GM21786 (cell line): ENCODE results near the gene PRKCG.
"Not testable (repeated sequence)": the region's sequence is repeated elsewhere in the genome, so short reads cannot be mapped to it uniquely, and the experiment has no call there.

Experiments
- ATAC-seq: cut with Tn5 transposase; IDR thresholded peaks from one replicate; pipeline ENCODE4 v1.9.1; 2021; ENCODE audit not compliant: unreplicated experiment

The PRKCG gene

DNA sequence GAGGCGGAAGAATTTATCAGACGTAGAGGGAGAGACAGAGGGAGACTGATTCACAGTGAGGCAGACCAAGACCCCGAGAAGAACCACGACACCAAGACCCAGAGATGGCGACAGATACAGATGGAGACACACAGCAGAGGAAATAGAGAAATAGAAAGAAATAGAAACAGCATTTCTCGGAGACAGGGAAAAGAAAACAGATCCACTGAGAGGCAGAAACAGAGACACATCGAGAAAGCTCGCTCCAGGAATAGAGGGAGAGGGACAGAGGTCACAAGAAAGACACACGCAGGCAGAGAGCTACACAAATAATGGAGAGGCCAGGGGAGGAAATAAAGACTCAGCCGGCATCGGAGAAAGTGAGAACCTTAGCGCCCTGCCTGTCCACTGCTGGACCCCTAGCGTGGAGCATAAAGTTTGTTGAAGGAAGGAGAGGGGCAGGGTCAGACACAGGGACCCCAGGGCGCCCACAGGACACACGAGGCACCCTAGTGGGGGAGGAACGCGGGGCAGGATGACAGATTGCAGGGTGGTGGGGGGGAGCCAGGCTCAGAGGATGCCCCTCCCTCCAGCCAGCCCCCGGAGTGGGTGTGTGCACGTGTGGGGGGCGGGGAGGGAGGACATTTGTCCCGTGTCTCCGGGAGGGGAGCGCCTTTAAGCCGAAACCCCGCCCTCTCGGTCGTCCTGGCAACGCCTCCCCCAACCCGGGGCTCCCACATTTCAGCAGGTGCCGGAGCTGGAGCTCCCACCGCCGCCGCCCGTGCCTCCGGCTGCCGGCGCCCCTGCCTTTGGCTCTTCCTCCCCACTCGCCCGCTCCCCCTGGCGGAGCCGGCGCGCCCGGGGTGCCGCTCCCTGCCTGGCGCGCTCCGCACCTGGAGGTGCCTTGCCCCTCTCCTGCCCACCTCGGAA lies at the start of gene PRKCG:
TSS of gene PRKCG (plus strand) at position 716 of the 909 bp plus-strand sequence. CDS start 298 bp downstream, outside the sequence.
- no peak for ATAC-seq

DNA sequence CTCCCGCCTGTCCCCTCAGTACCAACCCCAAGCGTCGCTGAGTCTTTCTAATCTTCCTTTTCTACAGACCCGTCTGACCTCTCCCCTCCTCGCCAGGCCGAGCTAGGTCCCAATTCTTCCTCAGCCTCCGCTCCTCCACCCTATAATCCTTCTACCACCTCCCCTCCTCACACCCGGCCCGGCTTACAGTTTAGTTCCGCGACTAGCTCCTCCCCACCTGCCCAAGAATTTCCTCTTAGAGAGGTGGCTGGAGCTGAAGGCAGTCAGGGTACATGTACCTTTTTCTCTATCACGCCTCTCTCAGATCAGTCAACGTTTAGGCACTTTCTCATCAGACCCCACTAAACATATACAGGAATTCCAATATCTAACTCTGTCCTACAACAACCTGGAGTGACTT lies 49.1 kb upstream of the PRKCG start:
- not testable (repeated sequence) for ATAC-seq

DNA sequence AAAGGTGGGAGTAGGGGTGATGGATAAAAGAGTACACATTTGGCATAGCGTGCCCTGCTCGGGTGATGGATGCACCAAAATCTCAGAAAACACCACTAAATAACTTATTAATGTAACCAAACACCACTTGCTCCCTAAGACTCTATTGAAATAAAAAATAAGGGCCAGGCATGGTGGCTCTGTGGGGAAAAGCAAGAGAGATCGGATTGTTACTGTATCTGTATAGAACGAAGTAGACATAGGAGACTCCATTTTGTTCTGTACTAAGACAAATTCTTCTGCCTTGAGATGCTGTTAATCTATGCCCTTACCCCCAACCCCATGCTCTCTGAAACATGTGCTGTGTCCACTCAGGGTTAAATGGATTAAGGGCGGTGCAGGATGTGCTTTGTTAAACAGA lies 43.6 kb upstream of the PRKCG start:
- not testable (repeated sequence) for ATAC-seq

DNA sequence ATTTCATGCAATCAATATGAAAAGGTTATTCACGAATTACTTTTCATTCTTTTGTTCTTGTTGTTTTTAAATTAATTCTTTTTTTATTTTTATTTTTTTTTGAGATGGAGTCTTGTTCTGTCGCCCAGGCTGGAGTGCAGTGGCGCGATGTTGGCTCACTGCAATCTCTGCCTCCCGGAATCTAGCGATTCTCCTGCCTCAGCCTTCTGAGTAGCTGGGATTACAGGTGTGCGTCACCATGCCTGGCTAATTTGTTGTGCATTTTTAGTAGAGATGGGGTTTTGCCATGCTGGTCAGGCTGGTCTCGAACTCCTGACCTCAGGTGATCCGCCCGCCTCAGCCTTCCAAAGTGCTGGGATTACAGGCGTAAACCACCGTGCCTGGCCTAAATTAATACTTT lies 41.8 kb upstream of the PRKCG start:
- ATAC-seq = not testable (repeated sequence)

DNA sequence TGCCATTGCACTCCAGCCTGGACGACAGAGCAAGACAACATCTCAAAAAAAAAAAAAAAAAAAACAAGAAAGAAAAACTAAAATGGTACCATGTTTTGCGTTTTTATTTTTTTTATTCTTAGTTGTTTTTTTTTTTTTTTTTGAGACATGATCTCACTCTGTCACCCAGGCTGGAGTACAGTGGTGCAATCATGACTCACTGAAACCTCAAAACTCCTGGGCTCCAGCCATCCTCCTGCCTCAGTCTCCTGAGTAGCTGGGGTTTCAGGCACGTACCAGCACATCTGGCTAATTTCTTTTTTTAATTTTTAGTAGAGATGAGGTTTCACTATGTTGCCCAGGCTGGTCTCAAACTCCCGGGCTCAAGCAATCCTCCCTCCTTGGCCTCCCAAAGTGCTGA lies 41.1 kb upstream of the PRKCG start:
- ATAC-seq = not testable (repeated sequence)

DNA sequence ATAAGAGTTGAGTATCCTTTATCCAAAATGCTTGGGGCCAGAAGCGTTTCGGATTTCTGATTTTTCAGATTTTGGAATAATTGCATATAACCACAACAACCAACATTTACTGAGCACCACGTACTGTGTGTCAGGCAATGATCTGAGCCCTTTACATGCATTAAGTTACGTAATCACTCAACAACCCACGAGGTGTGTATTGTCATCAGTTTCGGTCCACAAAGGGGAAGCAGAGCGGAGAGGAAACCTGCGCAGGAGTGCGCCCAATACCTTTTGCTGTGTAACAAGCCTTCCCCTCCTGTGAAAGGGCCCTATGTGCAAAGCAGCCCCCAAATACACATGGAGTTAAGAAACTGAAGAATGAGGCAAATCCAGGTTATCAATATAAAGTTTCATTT lies 37.1 kb upstream of the PRKCG start:
- ATAC-seq = no peak

DNA sequence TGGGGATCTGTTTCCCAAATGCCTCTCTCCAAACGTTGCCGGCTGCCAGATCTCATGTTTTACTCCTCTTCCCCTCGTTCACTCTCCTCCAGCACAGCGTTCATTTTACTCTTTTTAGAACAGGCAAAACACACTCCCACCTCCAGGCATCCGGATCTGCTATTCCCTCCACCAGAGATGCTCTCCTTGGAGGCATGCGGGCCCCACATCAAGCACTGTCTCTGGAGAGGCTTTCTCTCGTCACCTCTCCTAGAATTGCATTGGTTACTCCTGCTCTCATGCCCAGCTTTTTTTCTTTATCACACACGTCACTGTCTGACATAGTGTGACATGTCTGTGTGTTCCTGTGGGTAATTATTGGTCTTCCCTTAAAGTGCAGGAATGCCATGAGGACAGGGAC lies 34.4 kb upstream of the PRKCG start:
- ATAC-seq = no peak

DNA sequence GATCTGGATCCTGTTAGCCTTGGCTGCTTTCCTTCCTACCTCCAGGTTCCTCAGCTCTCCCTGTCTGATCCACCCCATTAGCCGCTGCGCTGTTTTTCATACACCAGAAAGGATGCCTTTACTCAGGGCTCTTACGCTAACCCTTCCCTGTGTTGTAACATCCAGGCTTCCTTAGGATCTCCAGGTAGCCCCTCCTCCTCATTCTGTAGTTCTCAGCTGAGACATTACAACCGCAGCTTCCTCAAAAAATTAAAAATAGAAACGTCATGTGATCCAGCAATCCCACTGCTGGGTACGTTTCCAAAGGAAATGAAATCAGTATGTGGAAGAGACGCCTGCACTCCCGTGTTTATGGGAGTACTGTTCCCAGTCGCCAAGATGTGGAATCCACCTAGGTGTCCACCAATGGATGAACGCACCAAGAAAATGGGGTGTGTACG lies 32.7 kb upstream of the PRKCG start:
- no peak for ATAC-seq

DNA sequence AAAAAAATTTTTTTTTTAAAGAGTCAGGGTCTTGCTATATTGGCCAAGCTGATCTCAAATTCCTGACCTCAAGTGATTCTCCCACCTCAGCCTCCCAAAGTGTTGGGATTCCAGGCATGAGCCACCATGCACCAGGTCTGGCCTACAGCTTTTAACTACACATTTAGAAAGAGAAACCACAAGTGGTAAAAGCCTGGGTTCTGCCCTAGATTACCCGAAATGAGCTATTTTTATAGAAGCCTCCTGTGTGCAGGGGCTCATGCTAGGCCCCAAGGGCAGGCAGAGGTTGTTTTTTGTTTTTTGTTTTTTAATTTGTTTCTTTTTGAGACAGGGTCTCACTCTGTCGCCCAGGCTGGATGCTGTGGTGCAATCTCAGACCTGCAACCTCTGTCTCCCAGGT lies 28.3 kb upstream of the PRKCG start:
- ATAC-seq = no peak

DNA sequence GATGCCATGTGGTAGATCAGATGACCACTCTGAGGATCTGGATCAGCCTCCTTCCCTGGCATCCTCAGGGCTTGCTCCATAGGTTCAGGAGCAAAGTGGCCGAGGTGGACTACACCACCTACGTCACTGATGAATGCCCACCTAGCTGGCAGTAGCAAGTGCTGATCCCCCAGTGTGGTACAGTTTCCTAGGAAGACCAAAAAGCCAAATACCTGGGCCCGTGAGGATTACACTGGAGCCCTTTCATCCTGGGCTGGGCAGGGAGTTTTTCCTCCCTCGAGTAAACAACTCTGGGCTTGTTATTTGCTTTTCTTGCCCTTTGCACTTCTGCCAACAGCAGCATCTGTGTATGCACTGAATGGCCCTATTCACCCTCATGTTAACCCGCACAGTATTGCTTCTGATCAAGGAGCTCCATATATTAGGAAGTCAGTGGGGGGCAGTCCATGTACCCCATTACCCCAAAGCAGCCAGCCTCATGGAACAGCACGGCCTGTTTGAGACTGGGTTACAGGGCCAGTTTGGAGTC lies 17.6 kb upstream of the PRKCG start:
- no peak for ATAC-seq

DNA sequence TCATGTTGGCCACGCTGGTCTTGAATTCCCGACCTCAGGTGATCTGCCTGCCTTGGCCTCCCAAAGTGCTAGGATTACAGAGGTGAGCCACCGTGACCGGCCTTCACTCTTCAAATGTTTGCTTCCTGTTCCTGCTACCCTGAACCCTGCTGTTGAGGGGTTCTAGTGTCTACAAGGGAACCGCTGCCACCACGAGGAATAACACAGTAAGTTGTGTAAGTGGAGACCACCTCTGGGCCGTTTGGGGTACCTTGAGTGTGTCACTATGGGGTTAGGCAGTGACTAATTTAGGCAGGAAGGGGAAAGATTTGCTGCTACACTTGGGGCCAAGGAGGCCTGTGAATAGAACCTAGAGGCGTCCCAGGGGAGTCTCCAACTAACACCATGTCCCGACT lies 16.5 kb upstream of the PRKCG start:
- ATAC-seq = no peak

DNA sequence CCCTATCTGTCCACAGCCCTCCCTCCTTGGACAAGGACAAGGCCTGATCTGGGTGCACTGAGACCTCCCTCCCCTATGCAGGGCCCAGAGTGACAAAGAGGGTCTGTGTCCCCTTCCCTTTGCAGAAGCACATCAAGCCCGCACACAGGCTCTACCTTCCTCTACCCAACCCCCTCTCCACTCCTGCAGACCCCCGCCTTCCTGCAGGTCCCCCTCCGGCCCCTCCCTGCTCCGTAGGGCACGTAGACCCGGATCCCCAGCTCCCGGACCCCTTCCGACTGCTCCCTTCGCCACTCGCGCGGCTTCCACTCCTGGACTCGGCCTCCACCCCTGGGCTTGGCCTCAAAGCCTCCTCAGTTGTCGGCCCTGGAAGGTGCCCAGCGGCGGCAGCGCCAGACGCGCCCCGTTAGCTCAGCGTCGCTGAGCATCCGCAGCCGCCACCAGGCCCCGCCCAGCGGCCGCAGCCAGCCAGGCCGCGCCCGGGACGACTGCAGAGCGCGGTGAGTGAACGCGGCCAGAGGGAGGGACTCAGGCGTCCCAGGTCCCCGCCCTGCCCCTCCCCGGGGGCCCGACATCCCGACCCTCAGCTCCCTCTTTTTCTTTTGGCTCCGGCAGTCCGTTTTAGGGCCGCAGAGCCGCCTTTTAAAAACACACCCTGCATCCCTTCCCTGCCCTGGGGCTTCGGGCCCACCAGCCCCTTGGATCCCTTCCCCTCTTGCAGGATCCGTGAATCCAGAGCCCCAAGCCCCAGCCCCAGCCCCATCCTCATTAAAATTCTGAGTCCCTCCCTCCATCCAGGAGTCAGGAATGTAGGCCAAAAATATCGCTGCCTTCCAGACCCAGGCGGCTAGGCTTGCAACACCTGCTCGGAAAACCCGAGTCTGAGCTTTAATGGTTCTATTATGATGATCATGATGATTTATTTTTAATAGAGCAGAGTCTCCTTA lies 15.8 kb upstream of the PRKCG start:
- no peak for ATAC-seq

DNA sequence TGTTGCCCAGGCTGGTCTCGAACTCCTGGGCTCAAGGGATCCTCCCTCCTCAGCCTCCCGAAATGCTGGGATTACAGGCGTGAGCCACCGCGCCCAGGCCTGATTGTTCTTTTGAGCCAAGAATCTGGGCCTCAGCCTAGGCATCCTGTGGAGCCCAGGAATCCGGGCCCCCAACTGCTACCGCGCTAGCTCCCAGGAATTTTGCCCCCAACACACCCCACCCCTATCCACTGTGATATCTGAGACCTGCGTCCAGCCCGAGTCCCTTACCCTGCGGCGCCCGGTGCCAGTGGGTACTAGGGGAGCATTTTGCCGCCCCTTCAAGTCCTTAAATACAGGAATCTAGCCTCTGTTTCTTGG lies 15.2 kb upstream of the PRKCG start:
- no peak for ATAC-seq

DNA sequence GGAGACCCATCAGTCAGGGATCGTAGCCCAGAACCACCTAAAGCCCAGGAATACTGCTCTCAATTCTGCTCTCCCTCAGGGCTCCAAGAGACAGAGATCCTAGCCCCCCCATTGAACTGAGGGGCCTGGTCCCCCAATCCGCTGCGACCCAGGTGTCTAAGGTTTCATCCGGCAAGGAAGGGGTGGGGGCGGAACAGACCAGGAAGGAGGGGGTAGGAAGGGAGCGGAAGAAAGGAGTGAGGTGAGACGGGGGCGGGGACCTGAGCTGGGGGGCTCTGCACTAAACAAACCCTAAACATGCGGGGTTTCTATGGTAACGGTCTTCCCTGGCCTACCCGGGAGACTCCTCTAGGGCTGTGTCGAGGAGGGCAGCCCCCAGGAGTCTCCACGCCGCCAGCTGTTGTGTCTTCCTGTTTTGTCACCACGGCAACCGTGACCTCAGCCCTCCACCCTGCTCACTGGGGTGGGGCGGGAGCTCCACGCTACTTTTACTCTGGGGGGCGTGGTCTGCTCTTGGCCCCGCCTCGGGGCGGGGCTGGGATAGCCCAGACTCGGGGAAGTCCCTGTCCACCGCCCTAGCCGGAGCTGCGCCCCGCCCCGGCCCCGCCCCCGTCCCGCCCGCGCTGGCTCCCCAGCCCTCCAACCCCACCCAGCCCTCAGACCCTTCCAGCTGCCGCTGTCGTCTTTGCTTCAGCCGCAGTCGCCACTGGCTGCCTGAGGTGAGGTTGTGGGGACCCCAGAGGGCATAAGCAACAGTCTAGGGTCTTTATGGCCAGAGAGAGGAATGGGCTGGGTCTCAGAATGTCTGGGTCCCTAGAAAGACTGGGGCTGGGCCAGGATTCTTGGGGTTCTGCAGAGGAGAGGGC lies 14.5 kb upstream of the PRKCG start, which contains the start of gene MYADM:
TSS of gene MYADM (plus strand) at position 659 of the 866 bp plus-strand sequence. CDS start 5,647 bp downstream, outside the sequence.
- ATAC-seq = peak; percentile 77

DNA sequence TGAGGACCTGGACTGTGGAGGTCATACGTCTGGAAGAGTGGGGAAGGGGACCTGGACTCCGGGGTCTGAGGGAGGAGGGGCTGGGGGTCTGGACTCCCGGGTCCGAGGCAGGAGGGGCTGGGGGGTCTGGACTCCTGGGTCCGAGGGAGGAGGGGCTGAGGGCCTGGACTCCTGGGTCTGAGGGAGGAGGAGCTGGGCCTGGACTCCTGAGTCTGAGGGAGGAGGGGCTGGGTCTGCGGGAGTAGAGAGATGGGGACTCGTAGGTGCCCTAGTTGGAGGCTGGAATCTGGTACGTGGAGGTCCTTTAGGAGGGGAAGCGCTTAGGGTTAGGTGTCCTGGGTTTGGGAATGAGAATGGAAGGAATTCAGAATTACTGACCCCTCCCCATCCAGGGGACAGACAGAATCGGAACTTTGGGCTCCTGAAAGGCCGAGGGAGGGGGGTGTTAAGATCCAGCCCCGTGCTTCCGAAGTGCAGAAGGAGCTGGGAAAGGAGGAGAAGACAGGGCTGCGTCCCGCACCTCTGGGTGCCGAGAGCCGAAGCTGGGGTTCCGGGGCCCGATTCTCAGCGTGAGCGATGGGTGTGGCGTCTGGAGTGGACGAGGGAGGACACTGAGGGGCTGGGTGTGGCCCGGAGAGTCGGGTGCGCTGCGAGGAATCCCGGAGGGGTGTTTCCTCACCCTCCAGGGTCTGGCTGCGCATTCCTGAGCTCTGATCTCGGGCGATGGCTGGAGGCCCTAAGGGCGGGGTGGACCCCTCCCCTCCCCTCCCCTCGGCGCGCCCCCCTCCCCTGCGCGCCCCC lies 13.7 kb upstream of the PRKCG start:
- ATAC-seq = no peak

DNA sequence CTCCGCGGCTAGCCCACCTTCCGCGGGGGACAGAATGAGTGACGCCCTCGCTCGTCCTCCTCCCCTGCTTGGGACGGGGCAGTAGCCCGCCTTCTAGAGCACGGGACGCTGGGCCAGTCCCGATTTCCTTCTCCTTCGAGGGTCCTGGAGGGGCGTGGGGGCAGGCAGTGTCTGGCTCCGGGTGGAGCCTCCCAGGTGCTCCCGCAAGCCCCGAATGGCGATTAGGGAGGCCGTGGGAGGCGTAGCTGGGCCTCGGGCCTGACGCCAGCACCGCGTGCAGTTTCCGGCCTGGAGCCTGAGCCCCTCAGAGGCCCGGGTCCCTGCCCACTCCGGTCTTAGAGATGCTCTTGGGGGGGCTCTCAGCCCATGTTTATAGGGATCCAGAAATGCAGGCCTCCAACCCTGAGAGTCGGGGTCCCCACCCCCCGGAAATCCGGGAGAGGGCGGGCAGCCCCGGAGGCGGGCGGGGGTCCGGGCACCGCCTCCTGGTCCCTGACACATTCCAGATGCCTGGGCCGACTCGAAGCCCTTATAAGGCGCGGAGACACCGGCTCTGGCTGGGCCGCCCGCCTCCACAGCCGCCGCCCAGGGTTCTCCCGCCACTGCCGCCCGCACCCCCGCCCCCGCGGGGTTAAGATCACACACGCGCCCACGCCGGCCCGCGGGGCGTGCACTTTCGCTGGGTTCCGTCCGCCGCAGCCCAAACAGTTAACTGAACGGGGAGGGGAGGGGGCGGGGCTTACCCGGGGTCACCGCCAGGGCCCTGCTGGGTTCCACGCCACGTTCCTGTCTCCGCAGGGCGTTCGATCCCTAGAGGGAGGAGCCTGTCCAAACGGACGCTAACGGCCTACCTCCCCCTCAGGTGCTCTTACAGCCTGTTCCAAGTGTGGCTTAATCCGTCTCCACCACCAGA lies 12.8 kb upstream of the PRKCG start:
- ATAC-seq = peak; percentile 30

DNA sequence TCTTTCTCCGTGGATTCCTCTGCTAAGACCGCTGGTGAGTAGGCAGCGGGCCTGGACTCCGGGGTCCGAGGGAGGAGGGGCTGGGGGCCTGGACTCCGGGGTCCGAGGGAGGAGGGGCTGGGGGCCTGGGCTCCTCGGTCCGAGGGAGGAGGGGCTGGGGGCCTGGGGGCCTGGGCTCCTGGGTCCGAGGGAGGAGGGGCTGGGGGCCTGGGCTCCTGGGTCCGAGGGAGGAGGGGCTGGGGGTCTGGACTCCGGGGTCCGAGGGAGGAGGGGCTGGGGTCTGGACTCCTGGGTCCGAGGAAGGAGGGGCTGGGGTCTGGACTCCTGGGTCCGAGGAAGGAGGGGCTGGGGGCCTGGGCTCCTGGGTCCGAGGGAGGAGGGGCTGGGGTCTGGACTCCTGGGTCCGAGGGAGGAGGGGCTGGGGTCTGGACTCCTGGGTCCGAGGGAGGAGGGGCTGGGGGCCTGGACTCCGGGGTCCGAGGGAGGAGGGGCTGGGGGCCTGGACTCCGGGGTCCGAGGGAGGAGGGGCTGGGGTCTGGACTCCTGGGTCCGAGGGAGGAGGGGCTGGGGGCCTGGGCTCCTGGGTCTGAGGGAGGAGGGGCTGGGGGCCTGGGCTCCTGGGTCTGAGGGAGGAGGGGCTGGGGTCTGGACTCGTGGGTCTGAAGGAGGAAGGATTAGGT lies 12.1 kb upstream of the PRKCG start:
- not testable (repeated sequence) for ATAC-seq

DNA sequence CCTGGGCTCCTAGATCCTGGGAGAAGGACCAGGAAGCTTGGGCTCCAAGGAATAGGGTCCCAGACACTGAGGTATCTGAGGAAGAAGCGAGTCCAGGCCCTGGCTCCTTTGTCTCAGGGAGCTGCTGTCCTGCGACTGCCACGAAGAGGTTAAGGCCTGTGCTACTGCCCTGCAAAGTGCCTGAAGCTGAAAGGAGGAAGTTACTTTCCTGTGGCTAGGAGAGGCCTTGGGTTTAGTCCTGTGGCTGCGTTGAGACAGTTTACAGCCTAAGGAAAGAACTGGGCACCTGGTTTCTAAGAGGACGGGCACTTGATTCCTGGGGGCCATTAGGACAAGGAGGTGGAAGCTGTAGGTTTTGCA lies 11.5 kb upstream of the PRKCG start:
- no peak for ATAC-seq
